Neuronal stem cell (in vitro differentiated cells): ENCODE results near the gene KRT78.
"Not testable (repeated sequence)": the region's sequence is repeated elsewhere in the genome, so short reads cannot be mapped to it uniquely, and the experiment has no call there.

Source experiments
- DNase-seq: peaks from one replicate; pipeline ENCODE4 v3.0.0-alpha.2; 2013; ENCODE audit warnings: low spot score
- H2AFZ ChIP-seq: one replicate; pipeline ENCODE4 v1.6.1; 2013; ENCODE audit warnings: mild to moderate bottlenecking, low read length, inconsistent platforms
- H2AK5ac ChIP-seq: 2 replicates; pipeline ENCODE4 v1.6.1; 2013; ENCODE audit warnings: low read depth, mild to moderate bottlenecking, inconsistent platforms, low read length, moderate library complexity, mixed read lengths
- H2BK120ac ChIP-seq: 2 replicates; pipeline ENCODE4 v1.6.1; 2013; ENCODE audit warnings: low read depth, mild to moderate bottlenecking, inconsistent platforms, low read length, moderate library complexity, mixed read lengths
- H2BK12ac ChIP-seq: one replicate; pipeline ENCODE4 v1.6.1; 2013; ENCODE audit warnings: low read length, inconsistent platforms
- H2BK15ac ChIP-seq: 2 replicates; pipeline ENCODE4 v1.6.1; 2013; ENCODE audit warnings: mild to moderate bottlenecking, low read length, inconsistent platforms, mixed read lengths
- H2BK5ac ChIP-seq: one replicate; pipeline ENCODE4 v1.6.1; 2013; ENCODE audit warnings: inconsistent platforms, mild to moderate bottlenecking, low read length, moderate library complexity
- H3K14ac ChIP-seq: one replicate; pipeline ENCODE4 v1.6.1; 2013; ENCODE audit warnings: low read length, inconsistent platforms
- H3K18ac ChIP-seq: 2 replicates; pipeline ENCODE4 v1.6.1; 2013; ENCODE audit warnings: low read length, inconsistent platforms
- H3K23ac ChIP-seq: 2 replicates; pipeline ENCODE4 v1.6.1; 2013; ENCODE audit warnings: low read depth, mild to moderate bottlenecking, mixed read lengths, low read length, inconsistent platforms; ENCODE audit not compliant: poor library complexity
- H3K27ac ChIP-seq: replicated peaks from 3 replicates; pipeline ENCODE4 v1.5.1; 2013; ENCODE audit warnings: low read length, inconsistent platforms
- H3K27me3 ChIP-seq, 3 experiments: 2 replicates each; pipeline ENCODE4 v1.6.1; 2013; ENCODE audit warnings: low read length in 3 of 3, mild to moderate bottlenecking in 2 of 3, inconsistent platforms in 1 of 3, low read depth in 1 of 3, mixed read lengths in 1 of 3, moderate library complexity in 1 of 3; ENCODE audit not compliant: control insufficient read depth in 3 of 3, insufficient read depth in 3 of 3
- H3K36me3 ChIP-seq, 2 donors: replicated peaks in 1 of 2; 2 replicates each; pipeline ENCODE4 v1.6.1; 2013; ENCODE audit warnings: low read length in 2 of 2; ENCODE audit not compliant: control insufficient read depth in 2 of 2, insufficient read depth in 2 of 2
- H3K4ac ChIP-seq: 2 replicates; pipeline ENCODE4 v1.6.1; 2013; ENCODE audit warnings: inconsistent platforms, mild to moderate bottlenecking, low read length, moderate library complexity
- H3K4me1 ChIP-seq, 2 donors: 1 replicate in 1 of 2; 2 replicates in 1 of 2; pipeline ENCODE4 v1.6.1; 2013; ENCODE audit warnings: low read length in 2 of 2, low read depth in 1 of 2; ENCODE audit not compliant: control insufficient read depth in 2 of 2, insufficient read depth in 1 of 2
- H3K4me2 ChIP-seq: one replicate; pipeline ENCODE4 v1.6.1; 2013; ENCODE audit warnings: mild to moderate bottlenecking, low read length, inconsistent platforms; ENCODE audit not compliant: insufficient read depth, poor library complexity, severe bottlenecking
- H3K4me3 ChIP-seq, 2 donors: 2 replicates each; pipeline ENCODE4 v1.5.1; 2013; ENCODE audit warnings: low read length in 2 of 2, mild to moderate bottlenecking in 2 of 2, inconsistent platforms in 1 of 2, moderate library complexity in 1 of 2
- H3K79me1 ChIP-seq: one replicate; pipeline ENCODE4 v1.6.1; 2013; ENCODE audit warnings: low read depth, mild to moderate bottlenecking, inconsistent platforms, low read length, moderate library complexity
- H3K9ac ChIP-seq: one replicate; pipeline ENCODE4 v1.6.1; 2013; ENCODE audit warnings: mild to moderate bottlenecking, low read depth, low read length, inconsistent platforms; ENCODE audit not compliant: poor library complexity
- H3K9me3 ChIP-seq, 2 donors: replicated peaks in 1 of 2; 2 replicates each; pipeline versions ENCODE3 to v1.6.1; 2013; ENCODE audit warnings: low read length in 2 of 2, mild to moderate bottlenecking in 2 of 2, inconsistent platforms in 1 of 2, low read depth in 1 of 2, mixed read lengths in 1 of 2, moderate library complexity in 1 of 2; ENCODE audit not compliant: control insufficient read depth in 2 of 2, insufficient read depth in 1 of 2
- H4K8ac ChIP-seq: one replicate; pipeline ENCODE4 v1.6.1; 2013; ENCODE audit warnings: low read depth, mild to moderate bottlenecking, inconsistent platforms, low read length, moderate library complexity
- H4K91ac ChIP-seq: one replicate; pipeline ENCODE4 v1.6.1; 2013; ENCODE audit warnings: low read length, low read depth, mild to moderate bottlenecking, inconsistent platforms; ENCODE audit not compliant: poor library complexity
- WGBS, 2 donors: extraction: QIAGEN DNeasy Blood & Tissue Kit; methylation state at CpG; one replicate each; pipeline ENCODE4 v1.1.7; 2013; ENCODE audit warnings: missing lambda C conversion rate in 2 of 2, mixed read lengths in 1 of 2; ENCODE audit not compliant: insufficient read length in 2 of 2, insufficient replicate concordance in 1 of 2; ENCODE audit errors: extremely low coverage in 2 of 2; 5-methylcytosine and 5-hydroxymethylcytosine counted together

The KRT78 gene

GRCh38 chr12:52856077-52856476, 7.3 kb upstream of the KRT78 start:
- not testable (repeated sequence) for H4K8ac ChIP-seq, H3K23ac ChIP-seq, H3K4me1 ChIP-seq, H3K18ac ChIP-seq, H2BK120ac ChIP-seq, H2BK15ac ChIP-seq, H3K9ac ChIP-seq, H2BK12ac ChIP-seq, H3K14ac ChIP-seq, H3K36me3 ChIP-seq, H3K4me3 ChIP-seq, H2AFZ ChIP-seq, H3K4me2 ChIP-seq, H3K27me3 ChIP-seq, H2BK5ac ChIP-seq, H4K91ac ChIP-seq, H3K79me1 ChIP-seq, H3K4ac ChIP-seq, H2AK5ac ChIP-seq, DNase-seq, H3K27ac ChIP-seq, H3K9me3 ChIP-seq
- no CpG with 5 or more reads among the region's 2 CpGs for WGBS, 2 donors

DNA sequence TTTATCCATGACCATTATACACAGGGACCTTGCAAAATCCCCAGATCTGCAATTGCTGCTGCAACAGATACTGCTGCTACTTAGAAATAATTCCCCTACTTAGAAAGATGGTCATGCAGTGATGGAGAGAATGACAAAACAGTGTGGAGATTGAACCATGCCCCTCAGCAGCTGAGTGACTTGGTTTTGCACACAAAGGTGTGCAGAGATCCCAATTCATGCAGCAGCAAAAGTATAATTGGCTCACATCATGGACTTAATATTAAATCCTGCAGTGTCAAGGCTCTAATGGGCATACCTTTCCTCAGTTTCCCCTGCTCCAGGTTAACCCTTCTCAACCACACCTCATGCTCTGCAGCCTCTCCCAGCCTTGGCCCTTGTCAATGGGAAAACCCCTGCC, 3.0 kb upstream of the KRT78 start:
- Histone ChIP-seq H2BK12ac (no peak overlapping the region), H2BK120ac (no peak overlapping the region), H4K8ac (no peak overlapping the region), H3K4ac (no peak overlapping the region), H3K79me1 (no peaks in the 10 kb centered on the region), H3K23ac (no peak overlapping the region), H3K27me3 (peaks cover 0 to 5% (median 0%) of the 10 kb centered on the region in 3 experiments), H3K4me1 (peaks cover 0 to 7% of the 10 kb centered on the region in 2 donors), H3K18ac (no peak overlapping the region), H3K4me2 (no peak overlapping the region), H2BK5ac (no peak overlapping the region), H3K14ac (no peak overlapping the region), H2BK15ac (no peak overlapping the region), H3K9ac (no peak overlapping the region), H2AK5ac (no peak overlapping the region), H3K4me3 (no peak overlapping the region), H3K36me3 (no peaks in the 10 kb centered on the region), H4K91ac (no peak overlapping the region), H3K9me3 (no peaks in the 10 kb centered on the region), H2AFZ (no peak overlapping the region), H3K27ac (no peak overlapping the region)
- DNase-seq, result no peak

GRCh38 chr12:52850681-52851080, 1.9 kb upstream of the KRT78 start:
- no peak overlapping the region for H3K4ac ChIP-seq
- H3K4me2 ChIP-seq, result no peak overlapping the region
- H3K4me1 ChIP-seq, result peaks cover 0 to 7% of the 10 kb centered on the region in 2 donors
- H3K27ac ChIP-seq, result no peak overlapping the region
- H3K9me3 ChIP-seq, result no peaks in the 10 kb centered on the region
- H3K23ac ChIP-seq, result no peak overlapping the region
- no peak overlapping the region for H4K8ac ChIP-seq
- no peak overlapping the region for H3K4me3 ChIP-seq
- H2BK12ac ChIP-seq, result no peak overlapping the region
- no peak overlapping the region for H2AFZ ChIP-seq
- H3K36me3 ChIP-seq, result no peaks in the 10 kb centered on the region
- H2BK5ac ChIP-seq, result no peak overlapping the region
- no peak overlapping the region for H3K18ac ChIP-seq
- H3K27me3 ChIP-seq, result peaks cover 0 to 5% (median 0%) of the 10 kb centered on the region in 3 experiments
- H2BK120ac ChIP-seq, result no peak overlapping the region
- WGBS, 2 donors, result no CpG with 5 or more reads among the region's 5 CpGs
- no peak overlapping the region for H4K91ac ChIP-seq
- H3K14ac ChIP-seq, result no peak overlapping the region
- H2BK15ac ChIP-seq, result no peak overlapping the region
- no peak for DNase-seq
- no peak overlapping the region for H2AK5ac ChIP-seq
- no peak overlapping the region for H3K9ac ChIP-seq
- H3K79me1 ChIP-seq, result no peaks in the 10 kb centered on the region

GRCh38 chr12:52849511-52849910, 717 bp upstream of the KRT78 start:
- Histone ChIP-seq H4K91ac (no peak overlapping the region), H3K27ac (no peak overlapping the region), H2AK5ac (no peak overlapping the region), H2BK12ac (no peak overlapping the region), H3K27me3 (peaks cover 0 to 5% (median 0%) of the 10 kb centered on the region in 3 experiments), H3K4me1 (peaks cover 0 to 7% of the 10 kb centered on the region in 2 donors), H3K9me3 (no peaks in the 10 kb centered on the region), H3K4me2 (no peak overlapping the region), H3K18ac (no peak overlapping the region), H3K14ac (no peak overlapping the region), H3K4ac (no peak overlapping the region), H2BK5ac (no peak overlapping the region), H3K36me3 (no peaks in the 10 kb centered on the region), H2BK120ac (no peak overlapping the region), H4K8ac (peak overlapping the region; percentile 23), H3K4me3 (no peak overlapping the region), H3K23ac (no peak overlapping the region), H3K79me1 (peaks cover under 1% of the 10 kb centered on the region), H3K9ac (no peak overlapping the region), H2AFZ (no peak overlapping the region), H2BK15ac (no peak overlapping the region)
- no CpG with 5 or more reads among the region's 6 CpGs for WGBS, 2 donors
- DNase-seq, result no peak
